CD4-positive, alpha-beta T cell treated with Interleukin-15 for 1 hour (primary cell): Measurements from ENCODE around the gene PRRT1.
"Not testable (repeated sequence)": the region's sequence is repeated elsewhere in the genome, so short reads cannot be mapped to it uniquely, and the experiment has no call there.

Experiments used
- DNase-seq: peaks from one replicate; pipeline ENCODE4 v3.0.0-alpha.2; 2020

PRRT1 gene

DNA sequence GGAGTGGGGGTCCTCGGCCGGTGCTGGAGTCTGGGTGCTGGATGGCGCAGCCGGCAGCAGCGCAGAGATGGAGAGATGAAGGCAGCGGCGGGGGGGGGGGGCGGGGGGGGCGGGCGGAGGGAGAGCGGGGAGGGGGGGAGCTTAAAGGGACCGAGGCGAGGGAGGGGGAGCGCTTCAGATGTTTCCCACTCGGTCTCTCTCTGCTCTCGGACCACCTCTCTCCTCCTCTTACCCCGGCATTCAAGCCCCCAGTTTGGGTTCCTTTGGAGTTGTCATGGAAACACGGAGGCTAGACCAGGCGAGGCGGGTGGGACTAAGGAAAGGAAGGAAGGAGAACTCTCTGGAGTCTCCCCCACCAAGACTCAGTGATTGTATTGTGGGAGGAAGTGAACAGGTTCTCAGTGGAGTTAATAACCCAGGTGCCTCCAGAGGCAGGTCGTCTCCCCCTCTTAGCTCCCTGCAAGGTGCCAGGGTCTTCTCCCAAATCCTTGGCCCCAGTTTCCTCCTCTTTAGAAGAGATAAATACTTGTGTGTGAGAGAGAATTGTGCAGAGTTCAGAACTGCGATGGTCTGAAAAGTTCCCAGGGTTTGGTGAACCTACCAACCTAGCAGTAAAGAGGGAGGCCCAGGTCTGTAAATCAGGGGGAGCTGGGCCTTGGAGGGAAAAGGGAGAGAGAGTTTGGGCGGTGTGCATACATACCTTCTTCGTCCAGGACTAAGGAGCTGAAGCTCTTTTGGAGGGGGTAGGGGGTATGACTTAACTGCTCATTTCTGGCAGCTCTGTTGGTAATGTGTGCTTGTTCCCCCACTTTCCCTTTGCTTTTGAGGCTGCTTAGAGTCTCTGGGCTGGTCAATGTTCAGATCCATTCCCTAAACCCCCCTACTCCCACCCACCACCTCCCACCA, at the start of gene PRRT1:
Gene PRRT1 (minus strand): TSS at position 77 of the 906 bp plus-strand sequence. CDS start 112 bp downstream, outside the sequence.
- no peak for DNase-seq

DNA sequence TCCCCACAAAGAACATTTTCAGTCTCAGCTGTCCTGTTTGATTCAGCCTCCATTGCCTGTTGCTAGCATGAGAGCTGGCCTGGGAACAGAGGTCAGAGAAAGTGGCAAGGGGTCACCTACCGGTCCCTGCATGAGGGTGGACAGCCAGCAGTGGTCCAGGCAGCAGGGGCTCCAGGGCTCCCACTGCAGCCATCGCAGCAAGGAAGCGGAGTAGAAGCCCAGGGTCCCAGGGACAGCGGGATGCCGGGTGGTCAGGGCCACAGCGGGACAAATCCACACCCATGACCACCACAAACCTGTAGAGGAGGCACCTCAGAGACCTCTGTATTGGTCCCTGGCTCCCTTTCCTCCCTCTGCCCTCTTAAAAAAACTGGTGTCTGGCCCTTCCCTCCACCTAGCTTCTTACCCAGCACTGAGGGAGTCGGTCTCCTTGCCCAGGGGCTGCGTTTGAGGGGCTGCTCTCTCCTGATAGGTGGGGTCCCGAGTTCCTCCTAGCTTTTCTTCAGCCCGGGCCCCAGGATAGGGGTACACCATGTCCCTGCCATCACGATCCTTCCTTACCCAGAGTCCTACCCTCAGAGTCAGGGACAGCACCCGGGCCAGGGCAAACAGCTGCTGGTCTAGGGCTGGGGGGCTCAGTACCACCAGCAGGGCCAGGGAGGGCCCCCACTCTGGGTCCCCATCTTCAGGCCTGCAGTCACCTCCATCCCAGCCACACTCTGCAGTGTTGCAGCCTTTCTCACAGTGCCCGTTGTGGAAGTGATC, 49.2 kb upstream of the PRRT1 start:
- no peak for DNase-seq

DNA sequence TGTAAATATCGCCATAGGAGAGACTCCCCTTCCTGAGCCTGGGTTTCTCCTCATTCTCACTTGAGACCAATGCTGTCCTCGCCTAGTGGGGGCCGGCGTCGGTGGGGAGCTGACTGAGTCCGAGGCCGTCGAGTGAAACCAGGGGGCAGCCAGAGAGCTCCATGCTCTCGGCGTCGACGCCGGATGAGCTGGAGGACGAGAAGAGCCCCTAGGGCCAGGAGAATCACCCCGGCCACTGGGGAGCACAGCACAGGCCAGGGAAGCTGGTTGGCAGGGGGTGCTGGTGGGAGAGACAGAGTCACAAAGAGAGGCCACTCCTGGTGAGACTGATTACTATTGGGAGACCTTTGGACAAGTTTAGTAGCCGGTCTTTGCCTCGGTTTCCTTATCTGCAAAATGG, 47.1 kb upstream of the PRRT1 start:
- DNase-seq: no peak

DNA sequence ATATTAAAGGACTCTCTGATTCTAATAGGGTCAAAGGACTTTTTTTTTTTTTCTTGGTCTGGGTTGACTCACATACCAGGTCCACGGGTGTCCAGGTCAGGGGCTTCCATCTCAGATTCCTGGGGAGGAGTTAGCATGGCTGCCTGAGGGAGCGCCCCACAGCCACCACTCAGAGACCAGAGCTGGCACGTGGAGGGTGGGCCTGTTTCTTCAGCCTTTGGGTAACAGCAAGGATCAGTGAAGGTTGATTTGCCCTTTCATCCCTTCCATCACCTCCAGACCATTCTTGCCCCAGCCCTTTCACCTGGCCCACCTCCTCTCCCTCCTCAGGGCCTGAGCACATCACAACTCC, 46.6 kb upstream of the PRRT1 start:
- no peak for DNase-seq

DNA sequence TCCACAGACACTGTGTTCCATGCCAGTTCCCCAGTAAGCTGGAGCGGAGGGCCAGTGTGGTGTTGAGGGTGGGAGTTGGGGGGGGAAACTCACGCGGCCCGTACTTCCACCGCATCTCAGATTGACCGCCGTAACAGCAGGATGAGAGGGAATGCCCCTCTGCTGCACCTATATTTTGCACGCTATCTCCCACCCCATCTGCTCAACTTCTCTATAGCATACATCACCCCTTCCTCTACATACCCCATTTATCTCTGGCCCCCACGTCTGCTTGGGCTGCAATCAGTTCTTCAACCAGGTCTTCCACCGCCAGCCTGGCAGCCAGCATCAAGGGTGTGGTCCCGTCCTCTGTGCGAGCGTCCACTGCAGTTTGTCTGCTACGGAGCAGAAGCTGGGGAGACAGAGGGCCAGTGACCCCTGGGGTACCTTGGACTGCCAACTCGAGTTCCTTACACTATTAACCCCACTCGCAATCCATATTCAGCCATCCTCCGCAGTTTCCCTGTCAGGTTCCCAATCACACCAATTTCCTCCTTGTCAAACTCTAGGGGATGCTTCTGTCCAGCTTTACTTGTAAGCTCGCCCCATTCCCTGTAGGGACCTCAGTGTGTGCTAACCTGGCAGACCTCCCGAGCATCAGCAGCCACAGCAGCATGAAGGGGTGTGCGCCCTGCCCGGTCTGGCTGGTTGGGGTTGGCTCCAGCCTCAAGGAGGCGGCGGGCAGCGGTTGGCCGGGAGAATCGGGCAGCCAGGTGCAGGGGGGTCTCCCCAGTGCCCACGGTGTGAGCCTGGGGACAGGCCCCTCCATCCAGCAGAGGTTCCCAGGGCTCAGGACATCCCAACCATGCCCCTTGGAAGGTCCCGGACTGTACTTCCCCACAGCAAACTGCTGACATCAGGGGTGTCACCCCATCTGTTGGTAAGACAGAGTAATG, 45.2 kb upstream of the PRRT1 start:
- peak; percentile 62 for DNase-seq

DNA sequence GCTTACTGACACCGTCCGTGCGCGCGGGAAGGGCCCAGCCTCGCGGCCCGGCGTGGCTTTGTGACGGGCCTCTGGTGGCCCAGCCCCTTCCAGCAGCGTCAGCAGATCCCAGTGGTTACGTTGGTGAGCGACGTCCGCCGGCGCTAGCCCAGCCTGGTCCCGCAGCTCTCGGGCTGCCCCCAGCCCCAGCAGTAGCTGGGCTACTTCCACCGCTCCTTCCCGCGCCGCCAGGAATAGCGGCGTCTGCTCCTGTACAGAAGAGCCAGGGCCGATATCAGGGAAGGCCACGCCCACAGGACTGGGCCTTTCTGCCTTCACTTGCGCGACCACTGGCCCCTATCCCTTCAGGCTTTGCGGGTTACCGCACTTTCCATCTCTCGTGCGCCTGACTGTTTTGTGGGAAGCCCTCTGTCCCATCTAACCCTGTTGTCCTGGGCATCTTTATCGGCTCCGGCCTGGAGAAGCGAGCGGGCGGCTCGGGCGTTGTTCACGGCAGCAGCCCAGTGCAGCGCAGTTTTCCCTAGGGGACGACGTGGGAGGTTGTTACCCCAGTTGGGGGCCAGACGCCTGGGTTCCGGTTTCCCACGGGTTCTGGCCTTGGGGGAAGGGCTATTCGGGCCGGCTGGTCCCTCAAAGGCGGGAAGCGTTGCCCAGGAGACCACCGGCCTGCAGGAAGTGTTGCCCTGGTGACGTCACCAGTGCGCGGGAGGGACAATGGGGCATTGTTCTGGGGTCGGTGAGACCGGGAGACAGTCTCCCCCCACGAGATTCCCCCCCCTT, 44.4 kb upstream of the PRRT1 start:
- peak; percentile 89 for DNase-seq

DNA sequence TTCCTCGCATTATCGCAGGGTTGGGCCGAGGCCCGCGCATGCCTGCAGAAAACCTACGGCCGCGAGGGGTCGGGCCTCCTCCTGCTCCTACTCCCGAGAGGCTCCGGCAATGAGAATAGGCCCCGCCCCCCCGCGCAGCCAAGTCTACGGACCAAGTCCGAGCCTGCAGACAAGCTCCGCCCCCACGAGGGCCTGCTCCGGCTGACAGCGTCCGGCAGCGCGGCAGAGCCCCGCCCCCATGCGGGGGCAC, 43.8 kb upstream of the PRRT1 start:
- peak; percentile 100 for DNase-seq

DNA sequence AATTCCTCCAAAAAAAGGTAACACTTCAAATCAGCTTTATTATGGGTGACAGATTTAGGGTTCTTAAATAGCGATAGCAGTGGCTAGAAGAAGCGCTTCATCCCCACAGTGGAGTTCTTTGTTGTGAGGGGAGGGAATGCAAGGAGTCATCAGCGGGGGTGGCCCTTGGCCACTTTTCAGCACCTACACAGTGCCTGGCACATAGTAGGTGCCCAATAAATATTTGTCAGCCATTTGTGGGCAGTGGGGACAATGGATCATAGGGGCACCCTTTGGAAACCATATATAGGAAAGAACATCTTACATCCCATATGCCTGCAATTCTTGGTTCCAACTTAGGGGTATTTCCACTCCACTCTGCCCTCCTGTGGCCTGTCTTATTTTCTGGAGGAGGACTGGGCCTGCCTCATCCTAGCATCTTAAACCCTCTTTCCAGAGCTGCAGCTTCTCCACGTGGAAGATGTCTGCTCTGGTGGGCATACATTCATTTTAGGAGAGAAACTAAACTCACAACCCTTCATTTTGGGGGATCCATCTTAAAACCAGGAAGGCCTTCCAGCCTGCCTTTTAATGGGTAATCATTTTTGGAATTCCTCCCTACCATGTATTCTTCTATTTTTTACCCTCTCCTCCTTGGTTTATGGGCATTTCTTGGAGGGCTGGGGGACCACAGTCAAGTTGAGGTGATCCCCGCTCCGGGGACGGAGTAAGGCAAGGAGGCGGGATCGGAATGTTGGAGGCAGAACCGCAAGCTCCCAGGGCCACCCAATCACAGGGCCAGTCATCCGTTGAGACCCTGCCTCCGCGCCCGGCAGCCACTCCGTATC, 43.3 kb upstream of the PRRT1 start:
- no peak for DNase-seq

DNA sequence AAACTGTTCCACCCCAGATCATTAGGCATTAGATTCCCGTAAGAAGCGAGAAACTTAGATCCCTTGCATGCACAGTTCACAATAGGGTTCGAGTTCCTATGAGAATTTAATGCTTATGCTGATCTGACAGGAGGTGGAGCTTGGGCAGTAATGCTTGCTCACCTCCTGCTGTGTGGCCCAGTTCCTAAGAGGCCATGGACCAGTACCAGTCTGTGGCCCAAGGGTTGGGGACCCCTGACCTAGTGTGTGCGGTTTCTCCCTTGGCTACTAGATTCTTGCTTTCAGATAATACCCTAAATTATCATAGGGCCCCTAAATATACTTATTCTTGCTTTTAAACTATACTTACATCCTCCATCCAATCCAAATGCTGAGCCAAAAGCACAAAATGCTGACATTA, 42.6 kb upstream of the PRRT1 start:
- DNase-seq: no peak

DNA sequence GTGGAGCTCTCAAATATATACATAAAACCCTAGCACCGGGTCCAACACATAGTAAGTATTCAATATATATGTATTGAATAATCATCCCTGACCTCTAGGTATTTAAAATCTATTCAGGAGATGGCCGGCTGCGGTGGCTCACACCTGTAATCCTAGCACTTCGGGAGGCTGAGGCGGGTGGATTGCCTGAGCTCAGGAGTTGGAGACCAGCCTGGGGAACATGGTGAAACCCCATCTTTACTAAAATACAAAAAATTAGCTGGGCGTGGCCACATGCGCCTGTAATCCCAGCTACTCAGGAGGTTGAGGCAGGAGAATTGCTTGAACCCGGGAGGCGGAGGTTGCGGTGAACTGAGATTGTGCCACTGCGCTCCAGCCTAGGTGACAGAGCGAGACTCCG, 41.4 kb upstream of the PRRT1 start:
- DNase-seq: not testable (repeated sequence)

DNA sequence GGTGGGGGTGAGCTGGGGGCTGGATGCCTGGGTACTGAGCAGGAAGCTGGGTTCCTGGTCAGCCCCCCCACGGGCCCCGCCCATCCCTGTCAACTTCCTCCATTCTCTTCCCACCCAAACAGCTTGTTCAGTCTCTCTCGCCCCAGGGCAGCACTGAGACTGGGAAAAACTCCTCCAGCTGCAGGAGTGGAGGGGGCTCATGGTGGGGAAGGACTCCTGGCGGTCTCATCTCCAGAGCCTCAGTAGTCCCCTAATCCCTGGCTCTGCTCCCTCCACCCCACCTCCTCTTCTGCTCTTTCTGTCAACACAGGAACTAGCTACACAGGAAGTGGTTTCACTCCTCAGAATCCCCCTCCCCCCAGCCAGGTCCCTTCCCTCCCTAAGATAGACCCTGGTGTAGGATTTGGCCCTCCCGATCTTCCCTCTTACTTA, 40.9 kb upstream of the PRRT1 start, which contains the start of gene GPSM3:
Gene GPSM3 (minus strand): TSS at position 36 of the 432 bp plus-strand sequence. CDS start 130 bp downstream, outside the sequence.
- DNase-seq: peak; percentile 59

DNA sequence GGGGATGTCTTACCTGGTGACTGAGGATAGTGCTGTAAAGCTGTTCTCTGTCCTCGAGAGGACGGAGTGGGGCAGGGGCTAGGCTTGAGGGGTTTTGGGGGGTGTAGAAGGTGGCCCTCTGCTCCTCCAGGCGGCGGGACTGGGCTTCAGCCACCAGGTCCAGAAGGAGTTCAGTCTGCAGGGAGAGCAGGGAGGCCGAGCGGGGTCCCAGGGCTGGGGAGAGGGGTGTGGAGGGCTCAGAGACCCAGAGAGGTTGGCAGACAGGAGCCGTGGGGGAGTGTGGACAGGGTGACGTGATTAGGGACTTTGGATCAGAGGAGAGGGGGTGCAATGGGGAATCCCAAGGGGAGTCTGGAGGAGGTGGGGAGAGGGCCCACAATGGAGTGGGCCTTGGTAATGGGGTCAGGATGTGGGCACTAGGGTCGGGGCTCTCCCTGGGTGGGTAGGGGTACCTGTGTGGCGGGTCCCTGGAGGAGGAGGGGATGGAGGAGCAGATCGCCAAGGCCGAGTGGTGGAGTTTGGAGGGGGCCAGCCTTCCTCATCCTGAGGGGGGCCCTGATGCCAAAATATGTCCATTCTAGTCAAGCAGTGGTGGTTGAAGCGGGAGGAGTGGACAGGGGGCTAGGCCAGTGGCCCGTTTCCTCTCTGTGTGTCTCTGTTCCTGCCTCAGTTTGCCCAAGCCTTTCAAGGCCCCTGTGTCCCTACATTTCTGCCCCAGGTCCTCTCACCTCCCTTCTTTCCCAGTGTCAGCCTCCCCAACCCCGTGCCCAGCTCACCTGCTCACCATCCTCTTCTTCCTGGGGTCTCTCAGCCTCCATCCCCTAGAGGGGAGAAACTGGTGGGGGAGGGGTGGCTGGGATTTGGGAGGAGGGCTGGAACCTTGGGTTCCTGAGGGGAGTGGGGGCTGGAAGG, 40.2 kb upstream of the PRRT1 start:
- peak; percentile 53 for DNase-seq

DNA sequence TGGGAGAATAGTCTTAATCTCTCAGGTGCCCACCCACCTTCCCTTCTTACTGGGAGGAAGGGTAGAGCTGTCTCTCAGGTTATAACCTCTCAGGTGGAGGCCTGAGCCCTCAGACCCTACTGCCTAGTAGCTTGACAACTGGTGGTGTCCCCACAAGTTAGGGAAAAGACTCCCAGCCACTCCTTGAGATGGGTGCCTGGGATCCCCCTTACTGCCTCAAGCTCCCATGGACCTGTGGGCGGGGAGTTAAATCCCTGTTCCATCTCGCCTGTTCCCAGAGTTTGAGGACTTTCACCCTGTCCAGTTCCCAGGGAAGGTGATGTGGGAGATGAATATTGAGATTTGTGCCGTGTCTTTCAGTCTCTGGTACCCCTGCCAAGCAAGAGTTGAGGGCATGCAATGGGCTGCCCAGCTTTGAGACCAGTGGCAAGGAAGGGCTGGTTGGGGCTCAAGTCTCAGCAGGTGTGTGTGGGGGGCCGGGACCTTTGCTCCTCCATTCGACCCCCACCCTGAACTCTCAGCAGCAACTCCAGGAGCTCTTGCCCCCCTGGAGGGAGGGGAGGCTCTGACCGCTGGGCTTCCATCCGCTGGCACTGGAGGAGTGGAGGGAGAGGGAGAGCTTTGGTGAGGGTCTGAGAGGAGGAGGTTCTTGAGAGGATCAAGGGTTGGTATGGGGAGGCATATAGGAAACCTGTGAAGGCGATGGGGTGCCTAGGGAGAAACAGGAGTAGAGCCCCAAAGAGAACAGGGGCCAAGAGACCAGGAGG, 39.4 kb upstream of the PRRT1 start:
- DNase-seq: no peak

DNA sequence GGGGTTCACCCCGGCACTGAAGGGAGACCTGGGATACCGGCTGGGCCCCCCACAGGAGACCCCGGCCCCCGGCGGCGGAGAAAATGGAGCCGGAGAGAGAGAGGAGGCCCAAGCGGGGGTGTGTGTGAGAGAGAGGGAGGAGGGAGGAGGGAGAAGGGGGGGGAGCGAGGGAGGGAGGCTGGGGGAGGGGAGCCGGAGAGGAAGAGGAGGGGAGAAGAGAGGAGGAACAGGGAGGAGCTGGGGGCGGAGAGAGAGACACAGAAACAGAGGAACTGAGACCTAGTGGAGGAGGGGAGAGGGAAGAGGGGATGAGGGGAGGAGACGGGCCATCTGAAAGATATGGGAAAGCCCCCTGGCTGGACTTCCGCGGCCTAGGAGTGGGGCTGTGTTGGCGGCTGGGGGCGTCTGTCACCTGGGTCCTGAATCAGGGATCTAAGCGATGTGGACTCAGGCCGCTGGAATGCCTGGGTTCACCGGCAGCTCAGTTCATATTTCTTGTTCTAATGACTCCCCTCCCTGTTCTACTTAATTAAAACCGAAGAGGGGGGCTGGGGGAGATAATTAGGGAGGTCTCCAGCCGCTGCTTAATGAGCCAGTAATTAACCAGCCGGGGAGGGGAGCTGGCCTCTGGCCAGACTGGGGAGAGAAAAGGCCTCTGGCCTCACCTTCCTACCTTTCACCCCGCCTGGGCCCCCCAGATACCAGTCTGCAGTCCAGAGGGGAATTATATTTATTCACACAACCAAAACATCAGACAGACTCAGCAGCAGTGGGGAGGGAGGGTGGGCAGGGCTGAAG, 38.5 kb upstream of the PRRT1 start, which contains the start of gene PBX2:
Gene PBX2 (minus strand): TSS at position 149 of the 798 bp plus-strand sequence. CDS start 287 bp downstream, outside the sequence.
- DNase-seq: peak; percentile 94

DNA sequence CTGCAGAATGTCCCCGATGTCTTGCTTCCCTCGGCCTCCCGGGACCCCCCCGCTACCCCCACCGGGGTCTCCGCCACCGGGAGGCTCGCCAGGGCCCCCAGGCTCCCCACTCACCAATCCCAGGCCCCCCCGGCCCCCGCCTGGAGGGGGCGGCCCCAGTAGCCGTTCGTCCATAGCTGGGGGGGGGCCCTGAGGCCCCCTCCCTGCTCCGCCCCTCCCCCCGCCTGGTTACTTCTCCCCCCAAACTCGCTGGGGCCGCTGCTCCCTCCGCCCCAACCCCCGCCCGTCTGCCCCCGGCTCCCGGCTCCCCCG, 38.0 kb upstream of the PRRT1 start:
- no peak for DNase-seq

DNA sequence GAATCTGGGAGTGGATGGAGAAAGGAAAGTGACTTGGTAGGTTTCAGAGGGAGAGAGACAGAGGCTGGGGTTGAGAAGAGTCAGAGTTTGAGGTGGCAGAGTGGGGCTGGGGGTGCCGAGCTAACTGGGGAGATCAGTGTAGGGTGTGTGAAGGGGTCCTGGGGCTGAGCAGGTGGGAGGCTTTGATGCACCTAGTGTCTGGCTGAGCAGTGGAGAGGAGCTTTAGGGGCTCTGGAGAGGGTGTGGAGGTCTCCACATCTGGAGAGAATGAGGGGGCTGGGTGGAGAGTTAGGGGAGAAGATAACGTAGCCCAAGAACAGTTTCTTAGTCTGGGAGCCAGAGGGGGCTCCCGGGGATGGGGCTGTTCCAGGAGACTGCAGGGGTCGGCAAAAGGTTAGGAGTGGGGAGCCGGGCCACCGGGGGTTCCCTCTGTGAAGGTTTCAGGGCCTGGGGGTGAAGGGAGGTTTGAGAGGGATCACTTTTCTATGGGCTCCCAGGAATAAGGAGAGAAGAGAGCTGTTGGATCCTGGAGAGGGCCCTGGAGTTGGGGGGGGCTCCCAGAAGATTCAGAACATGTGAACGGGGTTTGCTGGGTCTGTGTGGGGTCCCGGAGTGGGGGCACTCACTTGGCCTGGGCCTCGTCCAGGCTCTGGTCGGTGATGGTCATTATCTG, 37.5 kb upstream of the PRRT1 start:
- DNase-seq: no peak

DNA sequence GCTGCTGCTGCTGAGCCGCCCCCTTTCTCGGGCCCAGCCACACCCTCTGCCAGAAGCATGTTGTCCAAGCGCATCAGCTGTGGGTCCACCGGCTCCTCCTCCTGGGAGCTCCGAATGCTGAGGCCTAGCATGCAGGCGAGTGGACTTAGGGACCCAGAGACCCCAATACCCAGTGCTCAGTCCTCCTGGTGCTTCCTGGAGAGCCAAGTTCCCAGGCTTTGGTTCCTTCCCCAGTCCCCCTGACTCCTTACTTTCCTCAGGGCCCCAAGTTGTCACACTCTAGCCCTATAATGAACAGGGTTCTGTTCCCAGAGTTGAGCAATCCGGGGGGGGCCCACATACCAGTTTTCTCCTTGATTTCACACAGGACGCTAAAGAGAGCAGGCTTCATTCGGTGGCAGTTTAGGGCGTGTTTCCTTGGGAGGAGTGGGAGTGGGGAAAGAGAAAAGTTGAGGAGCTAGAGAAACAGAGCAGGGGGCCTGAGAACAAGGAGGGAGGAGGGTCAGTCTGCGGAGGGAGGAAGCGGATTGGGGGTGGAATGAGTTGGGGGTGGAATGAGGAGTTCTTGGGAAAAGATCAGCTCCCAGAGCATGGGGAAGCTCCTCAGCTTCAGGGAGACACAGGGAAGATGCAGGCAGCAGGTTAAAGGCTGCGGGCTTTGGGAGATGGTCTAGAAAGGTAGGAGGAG, 36.8 kb upstream of the PRRT1 start:
- no peak for DNase-seq
